A673 (cell line): ENCODE data around the gene CX3CR1. TPM values are rescaled to one million over a fixed set of nuclear protein-coding genes. Genes with fewer than 3 reads are reported as not detected.

Experiments used
- BruUV-seq: library from RNA; stranded (reverse); fragments of 400-500 nt; replicated peaks from 2 replicates; lab custom pipeline; 2021; lab: Mats Ljungman, UMichigan
- CTCF ChIA-PET: fragments of 300-600 bp; sonication (Branson Sonifier 250); formaldehyde crosslinking; loops from one replicate; lab custom pipeline; 2022; ENCODE audit warnings: antibody characterized with exemption; lab: Charles Lee
- POLR2A ChIA-PET: fragments of 300-600 bp; sonication (Branson Sonifier 250); formaldehyde crosslinking; loops from one replicate; lab custom pipeline; 2022; ENCODE audit warnings: antibody characterized with exemption; ENCODE audit not compliant: low non-redundant PET; lab: Charles Lee
- DNase-seq: peaks from one replicate; pipeline ENCODE4 v3.0.0-alpha.2; 2015; ENCODE audit warnings: low spot score
- H3K27ac ChIP-seq: fragments of 200-600 bp; sonication (generic); 2 replicates; pipeline ENCODE4 v1.5.1; 2016; ENCODE audit warnings: mixed run types, low read depth, mild to moderate bottlenecking, mixed read lengths, antibody characterized with exemption, low read length; ENCODE audit not compliant: poor library complexity, severe bottlenecking
- H3K27me3 ChIP-seq: fragments of 200-600 bp; sonication (generic); replicated peaks from 2 replicates; pipeline ENCODE4 v1.6.1; 2017; ENCODE audit warnings: mixed run types, low read depth, mild to moderate bottlenecking, mixed read lengths, antibody characterized with exemption, low read length; ENCODE audit not compliant: insufficient read depth, poor library complexity
- H3K36me3 ChIP-seq: fragments of 200-600 bp; sonication (generic); 2 replicates; pipeline ENCODE4 v1.6.1; 2016; ENCODE audit warnings: mixed run types, mild to moderate bottlenecking, mixed read lengths, antibody characterized with exemption, low read length; ENCODE audit not compliant: insufficient read depth, poor library complexity, severe bottlenecking
- H3K4me1 ChIP-seq: fragments of 200-600 bp; sonication (generic); 2 replicates; pipeline ENCODE4 v1.6.1; 2017; ENCODE audit warnings: mixed run types, mild to moderate bottlenecking, mixed read lengths, antibody characterized with exemption, low read length; ENCODE audit not compliant: insufficient read depth, poor library complexity, severe bottlenecking
- H3K4me3 ChIP-seq: fragments of 200-600 bp; sonication (generic); 2 replicates; pipeline ENCODE4 v1.5.1; 2016; ENCODE audit warnings: low read depth, mixed run types, mild to moderate bottlenecking, mixed read lengths, low read length; ENCODE audit not compliant: poor library complexity, severe bottlenecking
- H3K9me3 ChIP-seq: fragments of 200-600 bp; sonication (generic); 2 replicates; pipeline ENCODE4 v1.6.1; 2016; ENCODE audit warnings: mixed run types, low read depth, mild to moderate bottlenecking, mixed read lengths, antibody characterized with exemption, low read length; ENCODE audit not compliant: poor library complexity, severe bottlenecking
- EZH2 ChIP-seq: fragments of 200-600 bp; sonication (generic); IDR thresholded peaks from 2 replicates; pipeline ENCODE4 v1.6.1; 2017; ENCODE audit warnings: borderline replicate concordance, low read depth, mild to moderate bottlenecking, mixed read lengths, antibody characterized with exemption, low read length; ENCODE audit not compliant: poor library complexity, severe bottlenecking
- intact Hi-C: fragments of 100-400 bp; cut with micrococcal nuclease; formaldehyde crosslinking; loops from one replicate; pipeline ENCODE4 v1.10.0; 2022; ENCODE audit not compliant: unreplicated experiment
- total RNA-seq: library from RNA; stranded (reverse); gene quantifications from 2 replicates; pipeline ENCODE4 v1.2.3, GENCODE V29; 2021
- TF ChIP-seq, protein P1 (sequence below): fragments of 300-800, 200-600 bp; sonication (generic); conservative IDR thresholded peaks from 2 replicates; pipeline ENCODE4 v1.5.1; 2017; ENCODE audit warnings: low read depth, mild to moderate bottlenecking, antibody characterized with exemption, low read length, moderate library complexity, mixed read lengths

CX3CR1 gene
- total RNA-seq, 1 experiment from 2014 or later: not detected

DNA sequence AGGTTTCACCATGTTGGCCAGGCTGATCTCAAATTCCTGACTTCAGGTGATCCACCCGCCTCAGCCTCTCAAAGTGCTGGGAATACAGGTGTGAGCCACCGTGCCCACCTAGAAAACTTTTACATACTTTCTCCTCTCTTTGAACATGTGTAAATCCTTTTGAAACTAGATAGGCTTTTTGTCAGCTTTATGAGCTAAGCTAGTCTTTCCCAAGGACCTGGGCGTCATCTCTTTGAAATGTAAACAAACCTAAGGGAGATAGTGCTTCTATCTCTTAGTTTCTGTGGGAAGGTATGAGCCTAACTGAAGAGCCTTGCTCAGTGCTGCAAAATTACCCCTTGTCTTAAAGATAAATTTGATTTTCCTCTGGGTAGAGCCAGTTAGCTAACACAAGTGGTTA is 4.8 kb downstream of the CX3CR1 start:
- TF ChIP-seq EZH2: no peak
- TF ChIP-seq, protein P1, sequence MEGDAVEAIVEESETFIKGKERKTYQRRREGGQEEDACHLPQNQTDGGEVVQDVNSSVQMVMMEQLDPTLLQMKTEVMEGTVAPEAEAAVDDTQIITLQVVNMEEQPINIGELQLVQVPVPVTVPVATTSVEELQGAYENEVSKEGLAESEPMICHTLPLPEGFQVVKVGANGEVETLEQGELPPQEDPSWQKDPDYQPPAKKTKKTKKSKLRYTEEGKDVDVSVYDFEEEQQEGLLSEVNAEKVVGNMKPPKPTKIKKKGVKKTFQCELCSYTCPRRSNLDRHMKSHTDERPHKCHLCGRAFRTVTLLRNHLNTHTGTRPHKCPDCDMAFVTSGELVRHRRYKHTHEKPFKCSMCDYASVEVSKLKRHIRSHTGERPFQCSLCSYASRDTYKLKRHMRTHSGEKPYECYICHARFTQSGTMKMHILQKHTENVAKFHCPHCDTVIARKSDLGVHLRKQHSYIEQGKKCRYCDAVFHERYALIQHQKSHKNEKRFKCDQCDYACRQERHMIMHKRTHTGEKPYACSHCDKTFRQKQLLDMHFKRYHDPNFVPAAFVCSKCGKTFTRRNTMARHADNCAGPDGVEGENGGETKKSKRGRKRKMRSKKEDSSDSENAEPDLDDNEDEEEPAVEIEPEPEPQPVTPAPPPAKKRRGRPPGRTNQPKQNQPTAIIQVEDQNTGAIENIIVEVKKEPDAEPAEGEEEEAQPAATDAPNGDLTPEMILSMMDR: no peak
- CTCF ChIA-PET: no interaction called here
- Histone ChIP-seq H3K36me3 (no peaks in the 10 kb centered on the region), H3K27ac (no peak overlapping the region), H3K9me3 (no peaks in the 10 kb centered on the region), H3K27me3 (no peaks in the 10 kb centered on the region), H3K4me3 (no peak overlapping the region), H3K4me1 (no peaks in the 10 kb centered on the region)
- DNase-seq: no peak
- POLR2A ChIA-PET: no interaction called here
- intact Hi-C loops: no loop called here
- BruUV-seq: no TSS peak

DNA sequence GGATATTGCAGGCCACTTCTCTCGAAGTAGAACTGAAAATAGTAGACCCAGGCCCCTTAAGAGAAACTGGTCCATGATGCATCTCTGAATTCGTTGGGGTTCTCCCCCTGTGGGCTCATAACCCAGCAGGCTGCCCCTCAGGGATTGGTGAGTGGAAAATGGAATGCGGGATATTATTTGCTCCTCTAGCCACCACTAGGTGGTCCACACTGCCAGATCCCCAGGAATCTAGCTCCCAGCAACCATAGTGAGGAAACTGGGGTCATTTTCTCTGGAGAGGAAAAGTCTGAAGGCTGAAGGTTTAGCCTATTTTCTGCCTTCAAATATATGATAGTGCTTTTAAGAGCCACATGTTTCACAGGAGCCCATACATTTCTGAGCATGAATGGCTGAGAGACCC is 6.7 kb downstream of the CX3CR1 start:
- DNase-seq: peak; percentile 11
- no peak overlapping the region for H3K27ac ChIP-seq
- no peaks in the 10 kb centered on the region for H3K36me3 ChIP-seq
- no peaks in the 10 kb centered on the region for H3K4me1 ChIP-seq
- TF ChIP-seq, protein P1: peak; percentile 34; the same call in 1 of the 2 replicates
- no peak for TF ChIP-seq EZH2
- ChIA-PET CTCF (no interaction called here), POLR2A (no interaction called here)
- no TSS peak for BruUV-seq
- H3K4me3 ChIP-seq: no peak overlapping the region
- H3K9me3 ChIP-seq: no peaks in the 10 kb centered on the region
- intact Hi-C loops: no loop called here
- no peaks in the 10 kb centered on the region for H3K27me3 ChIP-seq

DNA sequence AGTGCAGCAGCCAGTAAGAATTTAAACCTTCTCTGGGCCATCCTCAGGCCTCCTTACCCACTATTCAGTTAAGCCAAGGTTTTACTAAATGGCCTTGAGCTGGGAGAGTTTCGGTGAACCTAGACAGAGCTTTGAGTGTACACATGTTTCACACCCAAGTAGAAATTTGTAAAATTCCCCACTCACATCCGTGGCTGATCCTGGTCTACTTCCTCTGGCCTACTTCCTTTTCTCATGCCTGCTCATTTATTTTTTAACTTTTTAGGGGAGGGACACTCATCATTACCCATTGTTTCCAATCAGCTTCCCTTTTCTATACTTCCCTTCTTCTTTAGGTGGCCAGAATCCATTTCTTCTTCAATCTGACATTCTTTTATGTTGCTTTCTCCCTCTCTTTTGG is 7.6 kb downstream of the CX3CR1 start:
- no TSS peak for BruUV-seq
- TF ChIP-seq, protein P1: no peak
- TF ChIP-seq EZH2: no peak
- ChIA-PET CTCF (no interaction called here), POLR2A (no interaction called here)
- no peak for DNase-seq
- H3K4me3 ChIP-seq: no peak overlapping the region
- H3K36me3 ChIP-seq: no peaks in the 10 kb centered on the region
- intact Hi-C loops: no loop called here
- H3K9me3 ChIP-seq: no peaks in the 10 kb centered on the region
- H3K4me1 ChIP-seq: no peaks in the 10 kb centered on the region
- H3K27me3 ChIP-seq: no peaks in the 10 kb centered on the region
- no peak overlapping the region for H3K27ac ChIP-seq
